ENCODE measurements around the gene FMNL1.
A peak's percentile ranks its signal among the peaks of the same experiment; 100 is the strongest.

GRCh38 chr17:45172541-45173286 is 49.0 kb upstream of the FMNL1 start:
- TF ChIP-seq CTCF (IDR thresholded peaks at IDR 0.05), result peak in 2 of 5 experiments; percentile 16 to 50
- TF ChIP-seq POLR2A (IDR thresholded peaks at IDR 0.05), result peak in 1 of 2 donors; percentile 34
- TF ChIP-seq EP300 (IDR thresholded peaks at IDR 0.05), result peak in 1 of 2 donors; percentile 75
